Measurements from ENCODE around the gene PANX3.

The PANX3 gene

GRCh38 chr11:124618863-124619262, 7.6 kb downstream of the PANX3 start:
- no peak for DNase-seq (ENCODE audit: low read depth)

- peak; percentile 79 for DNase-seq (ENCODE audit: low read depth)
These were observed 11.6 kb downstream of the PANX3 start, which contains the start of gene TBRG1 for GRCh38 chr11:124622531-124623451. Gene TBRG1, plus strand, starts transcription at chr11:124622864. Its CDS starts 220 bp downstream, at chr11:124623084.

GRCh38 chr11:124623861-124624525, 12.8 kb downstream of the PANX3 start:
- DNase-seq (ENCODE audit: low read depth): no peak

GRCh38 chr11:124625504-124626168, 14.4 kb downstream of the PANX3 start:
- no peak for DNase-seq (ENCODE audit: low read depth)

- DNase-seq (ENCODE audit: low read depth): no peak
These were observed 16.3 kb downstream of the PANX3 start for GRCh38 chr11:124627546-124627945.

- no peak for DNase-seq (ENCODE audit: low read depth)
These were observed 18.7 kb downstream of the PANX3 start for GRCh38 chr11:124629961-124630360.

GRCh38 chr11:124633355-124633754, 22.1 kb downstream of the PANX3 start:
- no peak for DNase-seq (ENCODE audit: low read depth)

GRCh38 chr11:124635932-124636331, 24.7 kb downstream of the PANX3 start:
- no peak for DNase-seq (ENCODE audit: low read depth)

GRCh38 chr11:124638500-124638899, 27.3 kb downstream of the PANX3 start:
- no peak for DNase-seq (ENCODE audit: low read depth)

- DNase-seq (ENCODE audit: low read depth): no peak
These were observed 28.0 kb downstream of the PANX3 start for GRCh38 chr11:124639186-124639585.

- no peak for DNase-seq (ENCODE audit: low read depth)
These were observed 29.4 kb downstream of the PANX3 start for GRCh38 chr11:124640666-124641065.

GRCh38 chr11:124642628-124643027, 31.4 kb downstream of the PANX3 start:
- no peak for DNase-seq (ENCODE audit: low read depth)

GRCh38 chr11:124643042-124643604, 31.9 kb downstream of the PANX3 start:
- DNase-seq (ENCODE audit: low read depth): no peak

GRCh38 chr11:124643605-124644425, 32.6 kb downstream of the PANX3 start:
- peak; percentile 65 for DNase-seq (ENCODE audit: low read depth)

GRCh38 chr11:124644426-124645280, 33.4 kb downstream of the PANX3 start:
- DNase-seq (ENCODE audit: low read depth): peak; percentile 40

- DNase-seq (ENCODE audit: low read depth): no peak
These were observed 34.9 kb downstream of the PANX3 start for GRCh38 chr11:124646148-124646547.

GRCh38 chr11:124648610-124649009, 37.4 kb downstream of the PANX3 start:
- DNase-seq (ENCODE audit: low read depth): no peak

GRCh38 chr11:124656774-124657630, 45.8 kb downstream of the PANX3 start:
- DNase-seq (ENCODE audit: low read depth): no peak

- no peak for DNase-seq (ENCODE audit: low read depth)
These were observed 46.7 kb downstream of the PANX3 start for GRCh38 chr11:124657904-124658303.

All from GM04504 (cell line).